Sigmoid colon (tissue), 7 donors: Measurements from ENCODE around the gene COASY. TPM values are rescaled to one million over a fixed set of nuclear protein-coding genes. Genes with fewer than 3 reads are reported as not detected.

Source experiments
- DNase-seq: peaks from one replicate; pipeline ENCODE4 v3.0.0-alpha.2; 2019
- H3K27ac ChIP-seq, 4 donors: fragments of 200-600 bp; sonication (generic); one replicate each; pipeline ENCODE4 v1.5.1; 2016 to 2019; ENCODE audit warnings: mild to moderate bottlenecking in 1 of 4
- H3K27me3 ChIP-seq, 3 donors: fragments of 200-600 bp; sonication (generic); one replicate each; pipeline ENCODE4 v1.5.1; 2019; ENCODE audit warnings: mild to moderate bottlenecking in 1 of 3
- H3K36me3 ChIP-seq, 4 donors: fragments of 200-600 bp; sonication (generic); one replicate each; pipeline ENCODE4 v1.5.1; 2016 to 2019
- H3K4me1 ChIP-seq, 4 donors: fragments of 200-600 bp; sonication (generic); one replicate each; pipeline ENCODE4 v1.5.1; 2017 to 2019
- H3K4me3 ChIP-seq, 4 donors: fragments of 200-600 bp; sonication (generic); one replicate each; pipeline ENCODE4 v1.5.1; 2017 to 2019; ENCODE audit warnings: mild to moderate bottlenecking in 2 of 4, moderate library complexity in 1 of 4
- H3K9me3 ChIP-seq, 4 donors: fragments of 200-600 bp in 3 of 4; sonication (generic) in 3 of 4; one replicate each; pipeline versions ENCODE4 v1.5.1 to v1.6.1; 2013 to 2019
- CTCF ChIP-seq, 4 experiments: fragments of 450-650 bp in 3 of 4; fragments of 200-600 bp in 1 of 4; IDR thresholded peaks; one replicate each; pipeline ENCODE4 v1.5.1; 2016 to 2019; ENCODE audit warnings: antibody characterized with exemption in 4 of 4, mild to moderate bottlenecking in 3 of 4, moderate library complexity in 2 of 4
- EP300 ChIP-seq, 4 donors: sonication (generic); formaldehyde crosslinking; IDR thresholded peaks; one replicate each; pipeline ENCODE4 v1.6.1; 2017; ENCODE audit warnings: antibody characterized with exemption in 4 of 4
- POLR2A ChIP-seq, 2 donors: fragments of 450-650 bp; IDR thresholded peaks; one replicate each; pipeline ENCODE4 v1.6.1; 2016; ENCODE audit warnings: antibody characterized with exemption in 2 of 2, mild to moderate bottlenecking in 2 of 2, moderate library complexity in 2 of 2
- POLR2AphosphoS5 ChIP-seq, 4 donors: sonication (generic); formaldehyde crosslinking; IDR thresholded peaks; one replicate each; pipeline ENCODE4 v1.6.1; 2017; ENCODE audit warnings: antibody characterized with exemption in 4 of 4
- WGBS, 2 donors: extraction: QIAGEN DNeasy Blood & Tissue Kit; methylation state at CpG; one replicate each; pipeline ENCODE4 v1.1.7; 2013; 5-methylcytosine and 5-hydroxymethylcytosine counted together
- intact Hi-C: fragments of 100-400 bp; cut with DNase I; formaldehyde crosslinking; loops from one replicate; pipeline ENCODE4 v1.15.1; 2023
- polyA plus RNA-seq, 3 donors: library from polyadenylated mRNA; stranded (reverse); fragments of 200-250 nt; gene quantifications; one replicate each; pipeline ENCODE4 v1.2.3, GENCODE V29; 2013
- total RNA-seq, 4 donors: library from RNA; depleted of rRNA; stranded (reverse); fragments of >200 nt; gene quantifications; one replicate each; pipeline ENCODE4 v1.1.0, GENCODE V29; 2016
- donor health status: healthy with polysubstance abuse.
- donor health status: Bipolar disorder and iron deficiency.
- donor health status: healthy.

The COASY gene
- total and polyA plus RNA-seq, 7 donors = 14.3 to 98.9 (median 17.5) TPM

- no peak for DNase-seq
- whole genome bisulfite sequencing, 2 donors = 43 to 84% methylated on average over 6 of the region's 6 CpGs
- Histone ChIP-seq H3K4me3 (no peak overlapping the region), H3K9me3 (no peaks in the 10 kb centered on the region), H3K4me1 (peaks cover 0 to 44% (median 36%) of the 10 kb centered on the region in 4 donors), H3K36me3 (peaks cover 0 to 3% (median 0%) of the 10 kb centered on the region in 4 donors), H3K27me3 (no peaks in the 10 kb centered on the region), H3K27ac (no peak overlapping the region)
- intact Hi-C loops = no loop called here
- TF ChIP-seq EP300 (IDR thresholded peaks at IDR 0.05) = no peak
- TF ChIP-seq CTCF (IDR thresholded peaks at IDR 0.05) = no peak
- TF ChIP-seq POLR2AphosphoS5 (IDR thresholded peaks at IDR 0.05) = no peak
- no peak for TF ChIP-seq POLR2A (IDR thresholded peaks at IDR 0.05)
Observed at GRCh38 chr17:42559075-42559474, 2.9 kb upstream of the COASY start.

- TF ChIP-seq CTCF (IDR thresholded peaks at IDR 0.05) (no peak), POLR2AphosphoS5 (IDR thresholded peaks at IDR 0.05) (no peak)
Observed at GRCh38 chr17:42560246-42560645, 1.7 kb upstream of the COASY start.

GRCh38 chr17:42562388-42563142 lies 617 bp downstream of the COASY start:
- no peaks in the 10 kb centered on the region for H3K9me3 ChIP-seq
- H3K27ac ChIP-seq = peak overlapping the region; percentile 81 to 90 (median 86)
- H3K27me3 ChIP-seq = no peaks in the 10 kb centered on the region
- H3K4me3 ChIP-seq = peak overlapping the region; percentile 67 to 95 (median 80)
- intact Hi-C loops = no loop called here
- 3 to 13% methylated on average over 48 of the region's 48 CpGs for WGBS, 2 donors
- DNase-seq = no peak
- TF ChIP-seq CTCF (IDR thresholded peaks at IDR 0.05) = no peak
- no peak for TF ChIP-seq POLR2AphosphoS5 (IDR thresholded peaks at IDR 0.05)
- no peak for TF ChIP-seq POLR2A (IDR thresholded peaks at IDR 0.05)
- TF ChIP-seq EP300 (IDR thresholded peaks at IDR 0.05) = no peak
- peaks cover 7 to 24% (median 18%) of the 10 kb centered on the region in 4 donors for H3K36me3 ChIP-seq
- H3K4me1 ChIP-seq = peaks cover 0 to 46% (median 42%) of the 10 kb centered on the region in 4 donors

More at GRCh38 chr17:42560246-42560645, 1.7 kb upstream of the COASY start:
- Histone ChIP-seq H3K4me1 (peaks cover 0 to 43% (median 39%) of the 10 kb centered on the region in 4 donors), H3K4me3 (no peak overlapping the region), H3K9me3 (no peaks in the 10 kb centered on the region), H3K36me3 (peaks cover 3 to 15% (median 10%) of the 10 kb centered on the region in 4 donors), H3K27ac (no peak overlapping the region), H3K27me3 (no peaks in the 10 kb centered on the region)
- intact Hi-C loops = no loop called here
- WGBS, 2 donors = 84 to 85% methylated on average over 3 of the region's 3 CpGs
- no peak for DNase-seq

- Histone ChIP-seq H3K4me3 (peak overlapping the region; percentile 67 to 95 (median 80)), H3K27me3 (no peaks in the 10 kb centered on the region), H3K27ac (peak overlapping the region; percentile 81 to 90 (median 86)), H3K4me1 (peaks cover 0 to 52% (median 47%) of the 10 kb centered on the region in 4 donors), H3K36me3 (peaks cover 7 to 24% (median 18%) of the 10 kb centered on the region in 4 donors), H3K9me3 (no peaks in the 10 kb centered on the region)
- TF ChIP-seq POLR2AphosphoS5 (IDR thresholded peaks at IDR 0.05) (no peak), CTCF (IDR thresholded peaks at IDR 0.05) (no peak), EP300 (IDR thresholded peaks at IDR 0.05) (no peak)
- 31 to 72% methylated on average over 14 of the region's 14 CpGs for WGBS, 2 donors
- no peak for DNase-seq
- intact Hi-C loops = no loop called here
Observed at GRCh38 chr17:42563143-42563509, 1.2 kb downstream of the COASY start.
